PC-3 (cell line): Measurements from ENCODE around the gene NECTIN4.

Experiments
- CTCF ChIP-seq: fragments of 300-600 bp; sonication (generic); conservative IDR thresholded peaks from 2 replicates; pipeline ENCODE4 v1.5.1; 2017; ENCODE audit warnings: antibody characterized with exemption, low read depth, mild to moderate bottlenecking, low read length
- EZH2 ChIP-seq: fragments of 300-600 bp; sonication (generic); IDR thresholded peaks from one replicate; pipeline ENCODE4 v1.6.1; 2017; ENCODE audit warnings: antibody characterized with exemption, mild to moderate bottlenecking, low read length; ENCODE audit not compliant: unreplicated experiment

DNA sequence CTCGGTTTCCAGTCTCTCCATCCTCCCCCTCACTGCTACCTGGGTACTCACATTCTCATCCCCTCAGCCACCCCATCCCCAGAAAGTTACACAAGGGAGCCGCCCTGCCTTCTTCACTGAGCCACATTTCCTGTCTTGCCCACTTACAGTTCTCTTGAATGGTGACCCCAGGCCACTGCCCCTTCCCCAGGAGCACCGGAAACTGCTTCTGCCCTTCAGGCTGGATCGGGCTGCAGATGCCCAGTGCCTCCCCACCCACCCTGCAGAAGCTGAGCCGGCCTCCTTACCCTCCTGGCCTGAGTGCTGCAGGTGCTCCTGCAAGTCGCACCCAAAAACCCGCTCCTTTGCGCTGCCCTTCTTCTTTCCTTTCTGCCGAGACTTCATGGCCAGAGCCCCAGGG, 20.1 kb downstream of the NECTIN4 start:
- TF ChIP-seq CTCF: no peak
- no peak for TF ChIP-seq EZH2
